Psoas muscle (tissue), 8 donors: ENCODE data around the gene TNS3. TPM values are rescaled to one million over a fixed set of nuclear protein-coding genes. Genes with fewer than 3 reads are reported as not detected.
A peak's percentile ranks its signal among the peaks of the same experiment; 100 is the strongest.

Source experiments
- ATAC-seq, 4 donors: fragments of 200-7000 bp; cut with Tn5 transposase; one replicate each; pipeline ENCODE4 v1.9.1; 2020; ENCODE audit warnings: moderate library complexity in 3 of 4, mild to moderate bottlenecking in 2 of 4
- DNase-seq, 2 donors: peaks; one replicate each; pipeline ENCODE4 v3.0.0-alpha.2; 2020
- H3K27ac ChIP-seq: fragments of 200-600 bp; one replicate; pipeline ENCODE4 v1.8.0; 2022
- H3K27me3 ChIP-seq, 3 donors: fragments of 200-600 bp in 1 of 3; one replicate each; pipeline versions ENCODE4 v1.6.1 to v1.8.0; 2013 to 2022; ENCODE audit warnings: low read length in 2 of 3, mild to moderate bottlenecking in 2 of 3, moderate library complexity in 1 of 3; ENCODE audit not compliant: insufficient read depth in 3 of 3
- H3K36me3 ChIP-seq, 2 donors: fragments of 200-600 bp in 1 of 2; one replicate each; pipeline versions ENCODE4 v1.6.1 to v1.8.0; 2013 to 2022; ENCODE audit warnings: low read depth in 1 of 2, mild to moderate bottlenecking in 1 of 2, moderate library complexity in 1 of 2; ENCODE audit not compliant: insufficient read depth in 1 of 2
- H3K4me1 ChIP-seq: fragments of 200-600 bp; one replicate; pipeline ENCODE4 v1.8.0; 2022
- H3K4me3 ChIP-seq: fragments of 200-600 bp; one replicate; pipeline ENCODE4 v1.8.0; 2022; ENCODE audit warnings: mild to moderate bottlenecking
- H3K9me3 ChIP-seq: fragments of 200-600 bp; one replicate; pipeline ENCODE4 v1.8.0; 2022
- WGBS, 3 donors: extraction: QIAGEN DNeasy Blood & Tissue Kit; methylation state at CpG; one replicate each; pipeline versions ENCODE4 v1.1.6 to v1.1.7; 2013; 5-methylcytosine and 5-hydroxymethylcytosine counted together
- intact Hi-C, 2 donors: fragments of 100-400 bp; cut with DNase I; formaldehyde crosslinking; loops; one replicate each; pipeline versions ENCODE4 v1.11.0 to v1.14.2; 2022
- polyA plus RNA-seq, 3 donors: library from polyadenylated mRNA; stranded (reverse); fragments of 200-250 nt; gene quantifications; one replicate each; pipeline ENCODE4 v1.2.3, GENCODE V29; 2013
- total RNA-seq, 4 donors: library from RNA; stranded (reverse); fragmentation: NEBNext Ultra II Directional in 2 of 4; extraction: Animal tissue kit (Norgen Biotek cat#: 25700) in 2 of 4; gene quantifications; one replicate each; pipeline versions ENCODE4 v1.2.1 to v1.2.4, GENCODE V29; 2021 to 2023
- TF ChIP-seq, protein P1 (sequence below): fragments of 200-600 bp; IDR thresholded peaks from one replicate; pipeline ENCODE4 v1.8.0; 2022; ENCODE audit warnings: antibody characterized with exemption
- donor health status: healthy with polysubstance abuse.
- donor health status: DM: no; HTN: no; CAD: no; lungs with moderate emphysema.
- donor health status: Bipolar disorder and iron deficiency.
- donor health status: healthy.
- donor health status: DM: yes; HTN: yes; CAD: no.
- donor health status: DM: no; HTN: no; CAD: no.
- donor health status: DM: no; HTN: no; CAD: no.
- donor health status: DM: yes; HTN: yes; CAD: no.

Gene TNS3
- total and polyA plus RNA-seq, 7 donors, result 11.5 to 75.3 (median 35.0) TPM

DNA sequence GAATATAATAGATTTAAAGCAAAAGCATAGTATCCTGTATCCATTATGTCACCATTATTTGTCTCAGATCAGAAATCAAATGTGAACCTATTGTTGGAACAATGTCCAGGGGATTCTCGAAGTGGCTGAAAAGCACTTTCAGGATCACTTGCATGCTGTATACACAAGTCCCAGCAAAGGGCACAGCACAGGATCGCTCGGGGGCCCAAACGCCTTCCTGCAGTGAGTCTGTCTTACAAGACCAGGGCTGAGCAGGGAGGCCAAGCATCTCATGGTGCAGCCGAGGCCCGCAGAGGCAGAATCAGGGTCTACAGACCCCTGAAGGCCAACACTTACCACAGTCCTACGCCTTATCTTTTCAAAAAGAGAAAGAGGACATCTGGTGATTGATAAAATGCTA lies 92.3 kb downstream of the TNS3 start:
- Histone ChIP-seq H3K4me3 (no peak overlapping the region), H3K9me3 (no peaks in the 10 kb centered on the region), H3K27ac (peak overlapping the region; percentile 21), H3K27me3 (no peaks in the 10 kb centered on the region), H3K36me3 (no peaks in the 10 kb centered on the region), H3K4me1 (peaks cover 16% of the 10 kb centered on the region)
- no peak for DNase-seq
- intact Hi-C loops, result loop anchor here (5.0 kb wide), 3 partner anchors 42 to 93 kb away; partner anchors contain the start of gene TNS3 (in 1 of the 2)
- WGBS, 3 donors, result 84 to 97% (median 88%) methylated on average over 7 of the region's 7 CpGs
- TF ChIP-seq, protein P1, sequence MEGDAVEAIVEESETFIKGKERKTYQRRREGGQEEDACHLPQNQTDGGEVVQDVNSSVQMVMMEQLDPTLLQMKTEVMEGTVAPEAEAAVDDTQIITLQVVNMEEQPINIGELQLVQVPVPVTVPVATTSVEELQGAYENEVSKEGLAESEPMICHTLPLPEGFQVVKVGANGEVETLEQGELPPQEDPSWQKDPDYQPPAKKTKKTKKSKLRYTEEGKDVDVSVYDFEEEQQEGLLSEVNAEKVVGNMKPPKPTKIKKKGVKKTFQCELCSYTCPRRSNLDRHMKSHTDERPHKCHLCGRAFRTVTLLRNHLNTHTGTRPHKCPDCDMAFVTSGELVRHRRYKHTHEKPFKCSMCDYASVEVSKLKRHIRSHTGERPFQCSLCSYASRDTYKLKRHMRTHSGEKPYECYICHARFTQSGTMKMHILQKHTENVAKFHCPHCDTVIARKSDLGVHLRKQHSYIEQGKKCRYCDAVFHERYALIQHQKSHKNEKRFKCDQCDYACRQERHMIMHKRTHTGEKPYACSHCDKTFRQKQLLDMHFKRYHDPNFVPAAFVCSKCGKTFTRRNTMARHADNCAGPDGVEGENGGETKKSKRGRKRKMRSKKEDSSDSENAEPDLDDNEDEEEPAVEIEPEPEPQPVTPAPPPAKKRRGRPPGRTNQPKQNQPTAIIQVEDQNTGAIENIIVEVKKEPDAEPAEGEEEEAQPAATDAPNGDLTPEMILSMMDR, result no peak
- ATAC-seq, result no peak

DNA sequence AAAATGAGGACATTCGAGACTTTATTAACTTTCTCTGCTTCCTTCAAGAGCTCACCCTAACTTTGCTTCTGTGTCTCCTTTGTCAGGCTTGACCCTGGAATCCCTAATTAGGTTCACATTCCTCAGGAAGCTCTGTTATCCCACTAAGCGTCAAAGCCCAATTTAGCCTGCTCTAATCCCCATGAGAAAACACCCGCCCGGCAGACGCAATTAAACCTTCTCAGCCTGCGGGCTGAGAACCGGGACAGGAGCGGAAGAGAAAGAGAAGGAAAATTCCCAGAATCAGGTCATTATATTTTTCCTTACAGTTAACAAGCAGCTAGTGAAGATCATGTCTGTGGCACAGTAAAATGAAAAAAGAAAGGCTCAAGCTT lies 93.0 kb downstream of the TNS3 start:
- Histone ChIP-seq H3K36me3 (no peaks in the 10 kb centered on the region), H3K27ac (peak overlapping the region; percentile 21), H3K27me3 (no peaks in the 10 kb centered on the region), H3K4me1 (peaks cover 23% of the 10 kb centered on the region), H3K4me3 (no peak overlapping the region), H3K9me3 (no peaks in the 10 kb centered on the region)
- ATAC-seq (no peak), DNase-seq (no peak)
- intact Hi-C loops, result loop anchor here (5.0 kb wide), 2 partner anchors 42 to 93 kb away; partner anchors contain the start of gene TNS3 (in 1 of the 2)
- WGBS, 3 donors, result 22 to 52% (median 26%) methylated on average over 8 of the region's 8 CpGs
- TF ChIP-seq, protein P1, result no peak

DNA sequence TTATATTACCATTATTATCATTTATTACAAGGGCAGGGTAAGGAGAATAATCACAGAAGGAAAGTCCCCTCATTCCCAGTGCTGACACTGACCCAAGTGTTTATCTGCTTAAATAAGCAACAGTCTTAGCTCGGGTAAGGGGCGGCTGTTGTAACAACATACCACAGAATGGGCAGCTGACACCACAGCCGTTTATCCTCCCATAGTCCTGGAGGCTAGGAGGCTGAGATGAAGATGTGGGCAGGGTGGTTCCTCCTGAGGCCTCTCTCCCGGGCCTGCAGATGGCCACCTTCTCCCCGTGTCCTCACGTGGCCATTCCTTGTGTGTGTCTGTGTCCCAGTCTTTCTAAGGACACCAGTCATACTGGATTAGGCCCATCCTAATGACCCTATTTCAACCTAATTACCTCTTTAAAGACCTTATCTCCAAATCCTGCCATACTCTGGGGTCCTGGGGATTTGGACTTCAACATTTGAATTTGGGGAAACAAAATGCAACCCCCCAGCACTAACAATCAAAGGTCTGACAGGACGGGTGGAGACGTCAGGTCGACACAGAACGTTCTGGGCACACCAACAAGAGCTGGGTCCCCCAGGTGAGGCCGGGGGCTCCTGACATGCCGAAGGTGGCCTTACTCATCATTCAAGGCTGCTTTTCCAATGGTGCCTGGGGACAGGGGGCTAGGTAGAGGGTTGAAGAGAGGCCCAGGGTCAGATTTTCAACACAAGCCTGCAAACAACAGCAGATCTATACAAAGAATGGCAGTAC lies 93.5 kb downstream of the TNS3 start:
- Histone ChIP-seq H3K4me3 (no peak overlapping the region), H3K36me3 (no peaks in the 10 kb centered on the region), H3K27me3 (no peaks in the 10 kb centered on the region), H3K9me3 (no peaks in the 10 kb centered on the region), H3K4me1 (peaks cover 29% of the 10 kb centered on the region), H3K27ac (peak overlapping the region; percentile 16)
- no peak for ATAC-seq
- no peak for DNase-seq
- WGBS, 3 donors, result 69 to 82% (median 73%) methylated on average over 12 of the region's 12 CpGs
- intact Hi-C loops, result loop anchor here (5.0 kb wide), 2 partner anchors 41 to 94 kb away; partner anchors contain the start of gene TNS3 (in 1 of the 2)
- TF ChIP-seq, protein P1, result no peak

DNA sequence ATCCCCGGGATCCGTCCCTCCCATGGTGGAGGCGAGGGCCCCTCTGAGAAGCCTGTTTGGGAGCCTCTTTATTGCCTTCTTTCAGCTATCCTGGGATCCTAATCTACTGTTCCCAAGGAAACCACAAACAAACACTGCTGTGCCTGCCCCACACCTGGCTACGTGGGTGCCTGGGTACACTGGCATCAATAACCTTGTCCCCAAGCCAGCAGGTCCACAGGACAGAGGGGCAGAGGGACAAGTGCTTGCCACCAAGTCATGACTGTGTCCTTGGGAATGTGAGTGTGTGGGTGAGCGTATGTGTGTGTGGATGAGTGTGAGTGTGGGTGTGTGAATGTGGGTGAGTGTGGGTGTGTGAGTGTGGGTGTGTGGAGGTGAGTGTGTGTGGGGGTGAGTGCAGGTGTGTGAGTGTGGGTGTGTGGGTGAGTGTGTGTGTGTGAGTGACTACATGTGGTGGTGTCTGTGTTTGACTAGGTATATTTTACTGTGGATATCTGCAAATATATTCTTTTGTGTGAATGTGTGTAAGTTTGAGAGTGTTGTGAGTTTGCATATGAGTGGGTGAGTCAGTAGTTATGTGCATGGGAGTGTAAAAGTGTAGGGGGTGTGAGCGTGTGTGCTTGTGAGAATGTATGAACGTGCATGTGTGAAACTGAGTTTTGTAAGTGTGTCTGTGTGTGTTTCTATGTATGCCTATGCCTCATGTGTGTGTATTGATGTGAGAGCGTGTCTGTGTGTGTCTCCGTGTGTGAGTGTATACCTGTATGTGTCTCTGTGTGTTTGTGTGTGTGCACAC lies 96.1 kb downstream of the TNS3 start:
- WGBS, 3 donors, result 62 to 73% (median 71%) methylated on average over 9 of the region's 9 CpGs
- no peaks in the 10 kb centered on the region for H3K27me3 ChIP-seq
- no peaks in the 10 kb centered on the region for H3K9me3 ChIP-seq
- peaks cover 44% of the 10 kb centered on the region for H3K4me1 ChIP-seq
- intact Hi-C loops, result loop anchor here (5.0 kb wide), 2 partner anchors 39 to 96 kb away; partner anchors contain the start of gene TNS3 (in 1 of the 2)
- DNase-seq (no peak), ATAC-seq (peak in 3 of 4 donors; percentile 10 to 23 (median 12))
- TF ChIP-seq, protein P1, result no peak
- H3K36me3 ChIP-seq, result no peaks in the 10 kb centered on the region
- no peak overlapping the region for H3K4me3 ChIP-seq
- peak overlapping the region; percentile 72 for H3K27ac ChIP-seq
